Gastrocnemius medialis (tissue), 4 donors: Measurements from ENCODE around the gene LMAN2L.

Source experiments
- POLR2A ChIP-seq, 2 donors: fragments of 450-650 bp; IDR thresholded peaks; one replicate each; pipeline ENCODE4 v1.6.1; 2017; ENCODE audit warnings: antibody characterized with exemption in 2 of 2, mild to moderate bottlenecking in 2 of 2, moderate library complexity in 2 of 2
- TF ChIP-seq, protein P1 (sequence below), 5 experiments: fragments of 450-650 bp in 3 of 5; fragments of 200-600 bp in 2 of 5; sonication (generic) in 2 of 5; IDR thresholded peaks in 4 of 5; conservative IDR thresholded peaks in 1 of 5; 1 replicate in 4 of 5; 2 replicates in 1 of 5; pipeline ENCODE4 v1.5.1; 2016 to 2019; ENCODE audit warnings: antibody characterized with exemption in 5 of 5, mild to moderate bottlenecking in 3 of 5, moderate library complexity in 3 of 5

DNA sequence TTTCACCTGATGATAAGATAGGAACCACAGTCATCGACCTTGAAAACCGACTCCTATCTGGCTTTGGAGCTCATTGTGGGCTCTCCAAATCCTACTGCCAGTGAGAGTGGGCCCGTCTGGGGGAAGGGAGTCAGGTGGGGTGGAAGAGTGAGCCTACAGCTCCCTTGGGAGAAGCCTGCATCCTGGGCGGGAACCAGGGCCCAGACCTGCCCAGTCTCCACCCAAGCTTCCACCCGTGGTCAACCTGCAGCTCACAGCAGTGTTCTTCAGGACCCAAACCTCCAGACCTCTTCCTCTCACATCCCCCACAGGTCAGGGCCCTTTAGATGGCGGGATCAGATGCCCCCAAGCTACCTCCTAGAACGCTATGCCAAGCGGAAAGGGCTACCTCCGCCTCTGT, 40.2 kb downstream of the LMAN2L start:
- TF ChIP-seq POLR2A (IDR thresholded peaks at IDR 0.05) = no peak
- TF ChIP-seq, protein P1, sequence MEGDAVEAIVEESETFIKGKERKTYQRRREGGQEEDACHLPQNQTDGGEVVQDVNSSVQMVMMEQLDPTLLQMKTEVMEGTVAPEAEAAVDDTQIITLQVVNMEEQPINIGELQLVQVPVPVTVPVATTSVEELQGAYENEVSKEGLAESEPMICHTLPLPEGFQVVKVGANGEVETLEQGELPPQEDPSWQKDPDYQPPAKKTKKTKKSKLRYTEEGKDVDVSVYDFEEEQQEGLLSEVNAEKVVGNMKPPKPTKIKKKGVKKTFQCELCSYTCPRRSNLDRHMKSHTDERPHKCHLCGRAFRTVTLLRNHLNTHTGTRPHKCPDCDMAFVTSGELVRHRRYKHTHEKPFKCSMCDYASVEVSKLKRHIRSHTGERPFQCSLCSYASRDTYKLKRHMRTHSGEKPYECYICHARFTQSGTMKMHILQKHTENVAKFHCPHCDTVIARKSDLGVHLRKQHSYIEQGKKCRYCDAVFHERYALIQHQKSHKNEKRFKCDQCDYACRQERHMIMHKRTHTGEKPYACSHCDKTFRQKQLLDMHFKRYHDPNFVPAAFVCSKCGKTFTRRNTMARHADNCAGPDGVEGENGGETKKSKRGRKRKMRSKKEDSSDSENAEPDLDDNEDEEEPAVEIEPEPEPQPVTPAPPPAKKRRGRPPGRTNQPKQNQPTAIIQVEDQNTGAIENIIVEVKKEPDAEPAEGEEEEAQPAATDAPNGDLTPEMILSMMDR (IDR thresholded peaks at IDR 0.05 in 4 of 5, conservative IDR thresholded peaks at IDR 0.05 in 1 of 5) = no peak
